ENCODE results near the gene RUVBL2.
"Not testable (repeated sequence)": the region's sequence is repeated elsewhere in the genome, so short reads cannot be mapped to it uniquely, and the experiment has no call there.

GRCh38 chr19:49049011-49049410 lies 55.3 kb downstream of the RUVBL2 start, which contains the start of gene CGB8:
- TF ChIP-seq REST (IDR thresholded peaks at IDR 0.05; ENCODE audit: insufficient read depth in 1 of 2, low read depth in 2 of 2, low read length in 2 of 2); SIN3A (IDR thresholded peaks at IDR 0.05; ENCODE audit: borderline replicate concordance, insufficient read depth, low read length); FOXP2 (optimal IDR thresholded peaks at IDR 0.05; ENCODE audit: borderline replicate concordance, extremely low read depth, extremely low read length, insufficient read depth); POLR2AphosphoS5 (IDR thresholded peaks at IDR 0.05; ENCODE audit: low read depth, low read length): not testable (repeated sequence)

Data from PFSK-1 (cell line).